ENCODE results near the gene ACSS3. TPM values are rescaled to one million over a fixed set of nuclear protein-coding genes. Genes with fewer than 3 reads are reported as not detected.

The ACSS3 gene
- total RNA-seq, 1 donor from 2014 or later = 15.7 TPM

DNA sequence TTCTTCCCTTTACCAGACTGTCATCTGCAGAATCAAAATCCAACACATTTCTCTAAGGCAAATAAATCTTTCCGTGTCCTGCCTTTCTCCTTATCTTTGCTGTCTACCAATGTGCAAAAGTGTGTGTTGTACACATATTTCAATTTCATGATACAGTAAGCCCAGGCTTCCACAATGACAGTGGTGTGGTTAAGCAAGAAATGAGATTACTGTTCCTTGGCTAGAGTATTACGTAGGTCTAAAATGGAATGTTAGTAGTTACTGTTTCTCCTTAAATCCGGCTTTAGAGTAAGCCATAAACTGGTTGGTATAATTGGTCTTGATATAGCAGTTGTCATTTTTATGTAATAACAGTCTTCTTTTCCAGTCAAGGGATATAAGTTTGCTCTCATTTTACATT is 82.0 kb downstream of the ACSS3 start:
- Mint-ChIP-seq H3K4me1 (no peaks in the 10 kb centered on the region), H3K36me3 (ENCODE audit: low read depth) (no peaks in the 10 kb centered on the region), H3K27me3 (ENCODE audit: low read depth) (no peaks in the 10 kb centered on the region), H3K27ac (ENCODE audit: unreplicated experiment) (no peak overlapping the region), H3K9me3 (no peaks in the 10 kb centered on the region), H3K4me3 (no peak overlapping the region)
- TF ChIP-seq, protein P1, sequence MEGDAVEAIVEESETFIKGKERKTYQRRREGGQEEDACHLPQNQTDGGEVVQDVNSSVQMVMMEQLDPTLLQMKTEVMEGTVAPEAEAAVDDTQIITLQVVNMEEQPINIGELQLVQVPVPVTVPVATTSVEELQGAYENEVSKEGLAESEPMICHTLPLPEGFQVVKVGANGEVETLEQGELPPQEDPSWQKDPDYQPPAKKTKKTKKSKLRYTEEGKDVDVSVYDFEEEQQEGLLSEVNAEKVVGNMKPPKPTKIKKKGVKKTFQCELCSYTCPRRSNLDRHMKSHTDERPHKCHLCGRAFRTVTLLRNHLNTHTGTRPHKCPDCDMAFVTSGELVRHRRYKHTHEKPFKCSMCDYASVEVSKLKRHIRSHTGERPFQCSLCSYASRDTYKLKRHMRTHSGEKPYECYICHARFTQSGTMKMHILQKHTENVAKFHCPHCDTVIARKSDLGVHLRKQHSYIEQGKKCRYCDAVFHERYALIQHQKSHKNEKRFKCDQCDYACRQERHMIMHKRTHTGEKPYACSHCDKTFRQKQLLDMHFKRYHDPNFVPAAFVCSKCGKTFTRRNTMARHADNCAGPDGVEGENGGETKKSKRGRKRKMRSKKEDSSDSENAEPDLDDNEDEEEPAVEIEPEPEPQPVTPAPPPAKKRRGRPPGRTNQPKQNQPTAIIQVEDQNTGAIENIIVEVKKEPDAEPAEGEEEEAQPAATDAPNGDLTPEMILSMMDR (conservative IDR thresholded peaks at IDR 0.05) = no peak
- DNase-seq (ENCODE audit: low read depth, low spot score) = no peak

DNA sequence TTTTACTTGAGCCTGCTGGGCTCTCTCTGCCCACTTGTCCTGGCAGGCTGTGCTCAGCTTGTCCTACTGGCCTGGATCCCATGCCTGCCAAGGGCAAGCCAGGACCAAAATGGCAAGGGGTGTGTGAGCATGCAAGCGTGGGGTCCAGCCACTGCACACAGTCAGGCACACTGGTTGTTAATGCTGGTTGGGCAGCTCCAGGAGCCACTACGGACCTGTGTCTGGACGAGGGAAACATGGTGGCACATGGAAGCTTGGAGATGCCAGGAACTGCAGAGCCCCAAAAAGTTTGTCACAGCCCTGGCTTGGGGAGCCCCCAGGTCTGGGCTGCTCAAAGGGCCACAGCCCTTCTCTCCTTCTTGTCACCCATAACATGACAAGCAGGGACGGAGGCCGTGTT is 83.8 kb downstream of the ACSS3 start:
- H3K4me3 Mint-ChIP-seq = no peak overlapping the region

DNA sequence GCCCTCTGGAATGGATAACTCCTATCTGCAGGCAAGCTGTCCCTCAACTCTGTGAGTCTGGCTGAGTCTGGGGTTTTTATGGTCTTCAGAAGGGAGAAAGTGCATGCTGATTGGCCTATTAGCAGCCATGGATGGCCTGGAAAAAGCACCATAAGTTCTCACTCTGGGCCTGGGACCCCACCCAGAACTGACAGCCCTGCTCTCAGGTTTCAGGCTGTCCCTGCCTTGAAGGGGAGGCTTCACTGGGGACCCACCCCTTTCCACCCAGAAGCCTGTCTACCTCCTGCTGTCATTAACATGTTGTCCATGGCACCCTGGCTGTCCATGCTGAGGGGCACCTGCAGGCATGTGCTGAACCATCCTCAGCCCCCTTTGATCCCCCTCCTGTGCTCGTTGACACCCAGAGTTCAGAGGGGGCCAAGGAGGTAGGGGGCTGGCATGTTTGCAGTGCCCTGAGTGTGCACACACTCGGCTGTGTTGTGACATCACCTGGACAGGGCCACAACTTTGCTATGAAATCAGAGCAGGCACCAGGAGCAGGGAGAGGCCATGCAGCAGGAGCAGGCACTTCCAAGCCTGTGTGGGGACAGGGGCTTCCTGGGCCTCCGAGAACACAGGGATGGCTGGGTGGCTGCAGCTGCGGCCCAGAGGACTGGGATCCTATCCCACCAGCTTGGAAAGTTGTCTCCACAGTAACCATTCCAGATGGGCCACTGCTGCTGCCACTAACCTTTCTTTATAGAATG is 84.7 kb downstream of the ACSS3 start:
- Mint-ChIP-seq H3K4me1 (no peaks in the 10 kb centered on the region), H3K36me3 (ENCODE audit: low read depth) (no peaks in the 10 kb centered on the region), H3K27me3 (ENCODE audit: low read depth) (no peaks in the 10 kb centered on the region), H3K9me3 (no peaks in the 10 kb centered on the region), H3K4me3 (no peak overlapping the region), H3K27ac (ENCODE audit: unreplicated experiment) (peak overlapping the region; percentile 43)
- TF ChIP-seq, protein P1 (conservative IDR thresholded peaks at IDR 0.05) = no peak
- no peak for DNase-seq (ENCODE audit: low read depth, low spot score)

More for the DNA sequence above, 83.8 kb downstream of the ACSS3 start:
- Mint-ChIP-seq H3K9me3 (no peaks in the 10 kb centered on the region), H3K4me1 (no peaks in the 10 kb centered on the region), H3K27me3 (ENCODE audit: low read depth) (no peaks in the 10 kb centered on the region), H3K27ac (ENCODE audit: unreplicated experiment) (no peak overlapping the region), H3K36me3 (ENCODE audit: low read depth) (no peaks in the 10 kb centered on the region)
- no peak for DNase-seq (ENCODE audit: low read depth, low spot score)
- TF ChIP-seq, protein P1 (conservative IDR thresholded peaks at IDR 0.05) = no peak

DNA sequence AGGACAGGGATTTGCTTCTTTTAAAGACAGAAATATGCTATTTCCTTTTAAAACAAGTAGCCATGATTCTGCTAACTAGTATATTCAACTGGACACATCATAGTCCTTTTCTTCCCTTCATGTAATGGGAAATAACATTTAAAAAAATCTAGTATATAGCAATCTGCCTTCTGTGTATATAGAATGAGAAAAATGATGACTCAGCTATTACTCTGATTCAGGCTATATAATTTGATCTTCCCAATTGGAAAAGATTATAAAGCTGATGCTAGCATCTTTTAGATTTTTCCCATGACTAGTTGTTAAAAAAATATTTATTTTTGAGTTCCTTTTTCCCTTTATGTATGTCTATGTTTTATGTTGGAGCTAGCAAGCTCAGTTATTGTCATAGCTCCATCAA is 86.9 kb downstream of the ACSS3 start:
- Mint-ChIP-seq H3K9me3 (no peaks in the 10 kb centered on the region), H3K27me3 (ENCODE audit: low read depth) (no peaks in the 10 kb centered on the region), H3K27ac (ENCODE audit: unreplicated experiment) (no peak overlapping the region), H3K4me3 (no peak overlapping the region), H3K36me3 (ENCODE audit: low read depth) (no peaks in the 10 kb centered on the region), H3K4me1 (no peaks in the 10 kb centered on the region)
- DNase-seq (ENCODE audit: low read depth, low spot score) = no peak
- TF ChIP-seq, protein P1 (conservative IDR thresholded peaks at IDR 0.05) = no peak

DNA sequence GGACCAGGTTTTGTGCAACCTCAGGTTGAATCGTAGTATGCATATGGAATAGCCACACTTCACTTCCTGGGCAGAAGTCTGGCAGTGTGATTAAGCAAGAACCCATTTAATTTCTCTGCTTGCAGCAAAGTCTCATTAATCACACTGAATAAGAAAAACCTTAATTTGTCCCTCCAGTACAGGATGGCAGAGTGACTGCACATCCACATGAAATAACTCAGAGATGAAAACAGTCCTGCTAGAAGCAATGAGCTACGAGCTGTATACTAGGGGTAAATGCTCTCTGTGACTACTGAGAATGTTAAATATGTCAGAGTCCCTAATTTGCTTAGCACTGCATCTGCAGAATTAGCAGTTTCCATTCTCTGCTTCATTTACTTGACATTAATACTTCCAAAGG is 88.9 kb downstream of the ACSS3 start:
- Mint-ChIP-seq H3K4me3 (no peak overlapping the region), H3K36me3 (ENCODE audit: low read depth) (no peaks in the 10 kb centered on the region), H3K4me1 (no peaks in the 10 kb centered on the region), H3K9me3 (no peaks in the 10 kb centered on the region), H3K27ac (ENCODE audit: unreplicated experiment) (no peak overlapping the region), H3K27me3 (ENCODE audit: low read depth) (no peaks in the 10 kb centered on the region)
- no peak for DNase-seq (ENCODE audit: low read depth, low spot score)
- TF ChIP-seq, protein P1 (conservative IDR thresholded peaks at IDR 0.05) = no peak

Measured in neural crest cell (in vitro differentiated cells).